GM19023 (cell line): ENCODE measurements around the gene CCDC142.

Source experiments
- ATAC-seq: cut with Tn5 transposase; IDR thresholded peaks from one replicate; pipeline ENCODE4 v1.9.1; 2021; ENCODE audit warnings: mild to moderate bottlenecking, moderate library complexity; ENCODE audit not compliant: unreplicated experiment

CCDC142 gene

GRCh38 chr2:74425523-74425922 is 57.3 kb downstream of the CCDC142 start:
- ATAC-seq: no peak

- no peak for ATAC-seq
Measured at GRCh38 chr2:74424995-74425406, 57.8 kb downstream of the CCDC142 start.

- ATAC-seq: no peak
Measured at GRCh38 chr2:74424139-74424992, 58.4 kb downstream of the CCDC142 start.
